Stomach smooth muscle (tissue), 2 donors: ENCODE measurements around the gene TMOD4.
"Not testable (repeated sequence)": the region's sequence is repeated elsewhere in the genome, so short reads cannot be mapped to it uniquely, and the experiment has no call there.

Source experiments
- H3K27ac ChIP-seq: one replicate; pipeline ENCODE4 v1.7.0; 2013; ENCODE audit warnings: mild to moderate bottlenecking, low read length, inconsistent platforms
- H3K27me3 ChIP-seq, 2 donors: one replicate each; pipeline ENCODE4 v1.7.0; 2013; ENCODE audit warnings: low read length in 2 of 2; ENCODE audit not compliant: insufficient read depth in 2 of 2, control insufficient read depth in 1 of 2
- H3K36me3 ChIP-seq, 2 donors: one replicate each; pipeline ENCODE4 v1.7.0; 2013; ENCODE audit warnings: low read length in 2 of 2; ENCODE audit not compliant: control insufficient read depth in 2 of 2, insufficient read depth in 2 of 2
- H3K4me1 ChIP-seq: one replicate; pipeline ENCODE4 v1.7.0; 2013; ENCODE audit warnings: low read length; ENCODE audit not compliant: control insufficient read depth, insufficient read depth
- H3K4me3 ChIP-seq, 2 donors: one replicate each; pipeline ENCODE4 v1.7.0; 2013; ENCODE audit warnings: low read length in 2 of 2
- H3K9ac ChIP-seq, 2 donors: one replicate each; pipeline ENCODE4 v1.7.0; 2013; ENCODE audit warnings: low read length in 2 of 2, mild to moderate bottlenecking in 1 of 2
- H3K9me3 ChIP-seq, 2 donors: one replicate each; pipeline ENCODE4 v1.7.0; 2013; ENCODE audit warnings: low read length in 2 of 2; ENCODE audit not compliant: control insufficient read depth in 2 of 2
- donor health status: healthy.
- donor health status: Pancreatic carcinoma.

TMOD4 gene

GRCh38 chr1:151175863-151176262 is at the start of gene TMOD4:
Gene TMOD4, minus strand, starts transcription at chr1:151175981. Its CDS starts 1,106 bp downstream, at chr1:151174875.
- no peak within 1 kb of the TSS for H3K4me3 ChIP-seq
- peak within 1 kb of the TSS in 1 of 2 donors; percentile 38 for H3K9ac ChIP-seq
- H3K27ac ChIP-seq = no peak within 1 kb of the TSS

GRCh38 chr1:151222130-151222529 is 46.3 kb upstream of the TMOD4 start:
- Histone ChIP-seq H3K4me1 (no peaks in the 10 kb centered on the region), H3K27ac (no peak overlapping the region), H3K36me3 (peaks cover 5 to 10% of the 10 kb centered on the region in 2 donors), H3K9ac (no peak overlapping the region), H3K9me3 (no peaks in the 10 kb centered on the region), H3K27me3 (no peaks in the 10 kb centered on the region), H3K4me3 (no peak overlapping the region)

More at GRCh38 chr1:151175863-151176262, at the start of gene TMOD4:
- no peaks in the 10 kb centered on the region for H3K27me3 ChIP-seq
- H3K9me3 ChIP-seq = no peaks in the 10 kb centered on the region
- peaks cover 2% of the 10 kb centered on the region for H3K4me1 ChIP-seq
- H3K36me3 ChIP-seq = peaks cover 32 to 44% of the 10 kb centered on the region in 2 donors

GRCh38 chr1:151221616-151222015 is 45.8 kb upstream of the TMOD4 start:
- H3K9ac ChIP-seq = no peak overlapping the region
- H3K9me3 ChIP-seq = no peaks in the 10 kb centered on the region
- H3K4me3 ChIP-seq = no peak overlapping the region
- no peak overlapping the region for H3K27ac ChIP-seq
- H3K4me1 ChIP-seq = no peaks in the 10 kb centered on the region
- H3K36me3 ChIP-seq = peaks cover 5 to 9% of the 10 kb centered on the region in 2 donors
- H3K27me3 ChIP-seq = no peaks in the 10 kb centered on the region

- H3K27ac ChIP-seq = no peak overlapping the region
- peaks cover 0 to 3% of the 10 kb centered on the region in 2 donors for H3K36me3 ChIP-seq
- H3K9ac ChIP-seq = no peak overlapping the region
- no peaks in the 10 kb centered on the region for H3K27me3 ChIP-seq
- H3K9me3 ChIP-seq = no peaks in the 10 kb centered on the region
- no peak overlapping the region for H3K4me3 ChIP-seq
- peaks cover 4% of the 10 kb centered on the region for H3K4me1 ChIP-seq
Observed at GRCh38 chr1:151213560-151213959, 37.8 kb upstream of the TMOD4 start.

GRCh38 chr1:151211972-151212705 is 36.4 kb upstream of the TMOD4 start:
- Histone ChIP-seq H3K27ac (no peak overlapping the region), H3K9ac (no peak overlapping the region), H3K4me3 (no peak overlapping the region), H3K36me3 (peaks cover under 1 to 7% of the 10 kb centered on the region in 2 donors), H3K4me1 (peaks cover 4% of the 10 kb centered on the region), H3K9me3 (no peaks in the 10 kb centered on the region), H3K27me3 (no peaks in the 10 kb centered on the region)

GRCh38 chr1:151210830-151211229 is 35.0 kb upstream of the TMOD4 start:
- Histone ChIP-seq H3K36me3 (peaks cover 4 to 9% of the 10 kb centered on the region in 2 donors), H3K4me1 (peaks cover 4% of the 10 kb centered on the region), H3K27ac (no peak overlapping the region), H3K9me3 (no peaks in the 10 kb centered on the region), H3K4me3 (no peak overlapping the region), H3K27me3 (no peaks in the 10 kb centered on the region), H3K9ac (no peak overlapping the region)

- not testable (repeated sequence) for H3K27ac ChIP-seq, H3K36me3 ChIP-seq, H3K27me3 ChIP-seq, H3K9ac ChIP-seq, H3K4me3 ChIP-seq, H3K9me3 ChIP-seq, H3K4me1 ChIP-seq
Observed at GRCh38 chr1:151205381-151205965, 29.7 kb upstream of the TMOD4 start.

- peaks cover 0 to 3% of the 10 kb centered on the region in 2 donors for H3K36me3 ChIP-seq
- H3K27me3 ChIP-seq = no peaks in the 10 kb centered on the region
- peaks cover 19% of the 10 kb centered on the region for H3K4me1 ChIP-seq
- no peaks in the 10 kb centered on the region for H3K9me3 ChIP-seq
- H3K27ac ChIP-seq = no peak overlapping the region
- peak overlapping the region; percentile 95 to 96 for H3K9ac ChIP-seq
- H3K4me3 ChIP-seq = peak overlapping the region; percentile 97 to 99
Observed at GRCh38 chr1:151199873-151200581, 24.2 kb upstream of the TMOD4 start.

GRCh38 chr1:151198254-151199127 is 22.7 kb upstream of the TMOD4 start, which contains the start of gene PIP5K1A:
Gene PIP5K1A, plus strand, starts transcription at chr1:151198552. Its CDS starts 445 bp downstream, at chr1:151198997.
- Histone ChIP-seq H3K36me3 (peaks cover 0 to 3% of the 10 kb centered on the region in 2 donors), H3K4me1 (peaks cover 19% of the 10 kb centered on the region), H3K4me3 (peak within 1 kb of the TSS; percentile 97 to 99)

GRCh38 chr1:151197863-151198253 is 22.1 kb upstream of the TMOD4 start:
- peaks cover 19% of the 10 kb centered on the region for H3K4me1 ChIP-seq
- peak overlapping the region; percentile 92 for H3K27ac ChIP-seq
- peak overlapping the region; percentile 2 to 96 for H3K9ac ChIP-seq
- no peaks in the 10 kb centered on the region for H3K27me3 ChIP-seq
- peaks cover 0 to under 1% of the 10 kb centered on the region in 2 donors for H3K36me3 ChIP-seq
- no peaks in the 10 kb centered on the region for H3K9me3 ChIP-seq
- H3K4me3 ChIP-seq = peak overlapping the region; percentile 97 to 99

More at GRCh38 chr1:151198254-151199127, 22.7 kb upstream of the TMOD4 start, which contains the start of gene PIP5K1A:
- Histone ChIP-seq H3K27me3 (no peaks in the 10 kb centered on the region), H3K9ac (peak within 1 kb of the TSS; percentile 95 to 96), H3K27ac (peak within 1 kb of the TSS; percentile 92), H3K9me3 (no peaks in the 10 kb centered on the region)
